NOMO-1 (cell line): Measurements from ENCODE around the gene DOCK11.

ENCODE experiments used
- DNase-seq, 2 experiments: peaks; one replicate each; lab custom pipeline; 2025; ENCODE audit not compliant: unreplicated experiment in 2 of 2; lab: John Stamatoyannopoulos, UW

The DOCK11 gene

GRCh38 chrX:118499295-118499694 lies 3.7 kb downstream of the DOCK11 start:
- DNase-seq: no peak

GRCh38 chrX:118502161-118502789 lies 6.7 kb downstream of the DOCK11 start:
- peak; percentile 62 to 70 for DNase-seq

GRCh38 chrX:118503260-118504041 lies 7.8 kb downstream of the DOCK11 start:
- peak in 1 of 2 experiments; percentile 47 for DNase-seq

- DNase-seq: no peak
These were observed 9.0 kb downstream of the DOCK11 start for GRCh38 chrX:118504581-118504980.

GRCh38 chrX:118506805-118507480 lies 11.3 kb downstream of the DOCK11 start:
- no peak for DNase-seq

GRCh38 chrX:118507766-118508165 lies 12.2 kb downstream of the DOCK11 start:
- DNase-seq: no peak

GRCh38 chrX:118508221-118508620 lies 12.6 kb downstream of the DOCK11 start:
- DNase-seq: no peak

GRCh38 chrX:118508635-118509034 lies 13.0 kb downstream of the DOCK11 start:
- no peak for DNase-seq

- DNase-seq: no peak
These were observed 14.5 kb downstream of the DOCK11 start for GRCh38 chrX:118510111-118510510.

- no peak for DNase-seq
These were observed 17.7 kb downstream of the DOCK11 start for GRCh38 chrX:118513120-118513898.

- DNase-seq: no peak
These were observed 24.0 kb downstream of the DOCK11 start for GRCh38 chrX:118519411-118520215.

GRCh38 chrX:118520216-118521206 lies 24.9 kb downstream of the DOCK11 start:
- DNase-seq: no peak

GRCh38 chrX:118521435-118521834 lies 25.8 kb downstream of the DOCK11 start:
- no peak for DNase-seq

GRCh38 chrX:118522230-118522926 lies 26.8 kb downstream of the DOCK11 start:
- no peak for DNase-seq

- DNase-seq: no peak
These were observed 28.3 kb downstream of the DOCK11 start for GRCh38 chrX:118523920-118524319.

GRCh38 chrX:118524344-118524743 lies 28.7 kb downstream of the DOCK11 start:
- DNase-seq: no peak

GRCh38 chrX:118525174-118525730 lies 29.6 kb downstream of the DOCK11 start:
- DNase-seq: no peak

GRCh38 chrX:118526149-118526548 lies 30.5 kb downstream of the DOCK11 start:
- no peak for DNase-seq
